Glomerular visceral epithelial cell (primary cell): ENCODE data around the gene IL20.

Experiments
- DNase-seq: peaks from one replicate; pipeline ENCODE4 v3.0.0-alpha.2; 2016; ENCODE audit errors: extremely low spot score

Gene IL20

GRCh38 chr1:206878456-206878855, 13.0 kb downstream of the IL20 start:
- no peak for DNase-seq

- no peak for DNase-seq
Observed at GRCh38 chr1:206880314-206880713, 14.9 kb downstream of the IL20 start.

- DNase-seq, result no peak
Observed at GRCh38 chr1:206882555-206882954, 17.1 kb downstream of the IL20 start.

GRCh38 chr1:206883160-206883559, 17.7 kb downstream of the IL20 start:
- no peak for DNase-seq

- no peak for DNase-seq
Observed at GRCh38 chr1:206883876-206884275, 18.5 kb downstream of the IL20 start.

- DNase-seq, result no peak
Observed at GRCh38 chr1:206885341-206886060, 20.1 kb downstream of the IL20 start.

- peak; percentile 21 for DNase-seq
Observed at GRCh38 chr1:206886831-206887230, 21.4 kb downstream of the IL20 start.

GRCh38 chr1:206887701-206888100, 22.3 kb downstream of the IL20 start:
- DNase-seq, result no peak

- no peak for DNase-seq
Observed at GRCh38 chr1:206890125-206891060, 25.0 kb downstream of the IL20 start.

- DNase-seq, result no peak
Observed at GRCh38 chr1:206891412-206891811, 26.0 kb downstream of the IL20 start.

- DNase-seq, result no peak
Observed at GRCh38 chr1:206892351-206892984, 27.0 kb downstream of the IL20 start.

- DNase-seq, result no peak
Observed at GRCh38 chr1:206893380-206893779, 28.0 kb downstream of the IL20 start.

- DNase-seq, result no peak
Observed at GRCh38 chr1:206895325-206895724, 29.9 kb downstream of the IL20 start.

GRCh38 chr1:206895837-206896242, 30.4 kb downstream of the IL20 start:
- DNase-seq, result no peak

GRCh38 chr1:206896261-206896660, 30.8 kb downstream of the IL20 start:
- no peak for DNase-seq

- DNase-seq, result no peak
Observed at GRCh38 chr1:206897175-206897574, 31.8 kb downstream of the IL20 start, which contains the start of gene IL24. TSS of gene IL24 (plus strand) at chr1:206897443. CDS start at chr1:206897833, 390 bp downstream.

- peak; percentile 31 for DNase-seq
Observed at GRCh38 chr1:206898089-206898914, 32.9 kb downstream of the IL20 start.

- no peak for DNase-seq
Observed at GRCh38 chr1:206898915-206899431, 33.5 kb downstream of the IL20 start.

- no peak for DNase-seq
Observed at GRCh38 chr1:206899717-206900116, 34.3 kb downstream of the IL20 start.

- DNase-seq, result no peak
Observed at GRCh38 chr1:206900149-206900548, 34.7 kb downstream of the IL20 start.

GRCh38 chr1:206901944-206902343, 36.5 kb downstream of the IL20 start:
- DNase-seq, result no peak
